Esophagus (tissue), 2 donors: Measurements from ENCODE around the gene GRIK3. TPM values are rescaled to one million over a fixed set of nuclear protein-coding genes. Genes with fewer than 3 reads are reported as not detected.

ENCODE experiments used
- H3K27ac ChIP-seq, 2 donors: one replicate each; pipeline ENCODE4 v1.5.1; 2013; ENCODE audit warnings: low read depth in 2 of 2, mild to moderate bottlenecking in 2 of 2, inconsistent platforms in 1 of 2, low read length in 1 of 2, moderate library complexity in 1 of 2
- H3K27me3 ChIP-seq, 2 donors: one replicate each; pipeline ENCODE4 v1.6.1; 2013; ENCODE audit warnings: low read length in 2 of 2, control low read depth in 1 of 2, mild to moderate bottlenecking in 1 of 2; ENCODE audit not compliant: insufficient read depth in 2 of 2, control insufficient read depth in 1 of 2
- H3K36me3 ChIP-seq, 2 donors: one replicate each; pipeline ENCODE4 v1.6.1; 2013; ENCODE audit warnings: low read length in 1 of 2; ENCODE audit not compliant: control insufficient read depth in 2 of 2, insufficient read depth in 2 of 2
- H3K4me1 ChIP-seq, 2 donors: one replicate each; pipeline ENCODE4 v1.6.1; 2013; ENCODE audit warnings: low read length in 1 of 2; ENCODE audit not compliant: control insufficient read depth in 2 of 2, insufficient read depth in 2 of 2
- H3K4me3 ChIP-seq, 2 donors: one replicate each; pipeline ENCODE4 v1.5.1; 2013; ENCODE audit warnings: low read length in 2 of 2, mild to moderate bottlenecking in 2 of 2, low read depth in 1 of 2, moderate library complexity in 1 of 2
- H3K9me3 ChIP-seq, 2 donors: one replicate each; pipeline ENCODE4 v1.6.1; 2013; ENCODE audit warnings: mild to moderate bottlenecking in 2 of 2, low read depth in 1 of 2, low read length in 1 of 2, moderate library complexity in 1 of 2; ENCODE audit not compliant: control insufficient read depth in 2 of 2, insufficient read depth in 1 of 2
- WGBS, 2 donors: extraction: QIAGEN DNeasy Blood & Tissue Kit; methylation state at CpG; one replicate each; pipeline ENCODE4 v1.1.7; 2013; 5-methylcytosine and 5-hydroxymethylcytosine counted together
- polyA plus RNA-seq, 2 donors: library from polyadenylated mRNA; stranded (reverse); fragments of 200-250 nt; gene quantifications; one replicate each; pipeline ENCODE4 v1.2.3, GENCODE V29; 2013
- donor health status: healthy with polysubstance abuse.
- donor health status: Bipolar disorder and iron deficiency.

GRIK3 gene
- polyA plus RNA-seq, 2 donors: 0.13 to 0.16 TPM

GRCh38 chr1:37070126-37070525 lies 35.8 kb upstream of the GRIK3 start:
- peaks cover 0 to 2% of the 10 kb centered on the region in 2 donors for H3K4me1 ChIP-seq
- 71 to 75% methylated on average over 5 of the region's 5 CpGs for WGBS, 2 donors
- no peak overlapping the region for H3K27ac ChIP-seq
- H3K36me3 ChIP-seq: no peaks in the 10 kb centered on the region
- no peaks in the 10 kb centered on the region for H3K9me3 ChIP-seq
- no peak overlapping the region for H3K4me3 ChIP-seq
- H3K27me3 ChIP-seq: no peaks in the 10 kb centered on the region

GRCh38 chr1:37069406-37069805 lies 35.1 kb upstream of the GRIK3 start:
- Histone ChIP-seq H3K4me3 (no peak overlapping the region), H3K4me1 (peaks cover 0 to 2% of the 10 kb centered on the region in 2 donors), H3K36me3 (no peaks in the 10 kb centered on the region), H3K27ac (no peak overlapping the region), H3K9me3 (no peaks in the 10 kb centered on the region), H3K27me3 (no peaks in the 10 kb centered on the region)
- WGBS, 2 donors: 82 to 90% methylated on average over 4 of the region's 4 CpGs

GRCh38 chr1:37068897-37069296 lies 34.6 kb upstream of the GRIK3 start:
- H3K4me1 ChIP-seq: peaks cover 0 to 2% of the 10 kb centered on the region in 2 donors
- H3K36me3 ChIP-seq: no peaks in the 10 kb centered on the region
- no peak overlapping the region for H3K4me3 ChIP-seq
- H3K27ac ChIP-seq: no peak overlapping the region
- no peaks in the 10 kb centered on the region for H3K27me3 ChIP-seq
- 56 to 65% methylated on average over 9 of the region's 9 CpGs for WGBS, 2 donors
- H3K9me3 ChIP-seq: no peaks in the 10 kb centered on the region

GRCh38 chr1:37068260-37068659 lies 33.9 kb upstream of the GRIK3 start:
- no peak overlapping the region for H3K4me3 ChIP-seq
- no peaks in the 10 kb centered on the region for H3K36me3 ChIP-seq
- H3K4me1 ChIP-seq: peaks cover 0 to 2% of the 10 kb centered on the region in 2 donors
- 65 to 71% methylated on average over 3 of the region's 3 CpGs for WGBS, 2 donors
- no peak overlapping the region for H3K27ac ChIP-seq
- no peaks in the 10 kb centered on the region for H3K9me3 ChIP-seq
- no peaks in the 10 kb centered on the region for H3K27me3 ChIP-seq

- H3K4me1 ChIP-seq: peaks cover 0 to 2% of the 10 kb centered on the region in 2 donors
- H3K9me3 ChIP-seq: no peaks in the 10 kb centered on the region
- 26 to 49% methylated on average over 4 of the region's 4 CpGs for WGBS, 2 donors
- no peaks in the 10 kb centered on the region for H3K36me3 ChIP-seq
- H3K4me3 ChIP-seq: no peak overlapping the region
- H3K27me3 ChIP-seq: no peaks in the 10 kb centered on the region
- no peak overlapping the region for H3K27ac ChIP-seq
Observed at GRCh38 chr1:37064039-37064438, 29.7 kb upstream of the GRIK3 start.

- WGBS, 2 donors: 48 to 53% methylated on average over 8 of the region's 8 CpGs
- H3K36me3 ChIP-seq: no peaks in the 10 kb centered on the region
- no peaks in the 10 kb centered on the region for H3K9me3 ChIP-seq
- H3K27me3 ChIP-seq: no peaks in the 10 kb centered on the region
- H3K4me1 ChIP-seq: no peaks in the 10 kb centered on the region
- no peak overlapping the region for H3K4me3 ChIP-seq
- no peak overlapping the region for H3K27ac ChIP-seq
Observed at GRCh38 chr1:37059346-37059745, 25.0 kb upstream of the GRIK3 start.

GRCh38 chr1:37058424-37058988 lies 24.2 kb upstream of the GRIK3 start:
- Histone ChIP-seq H3K36me3 (no peaks in the 10 kb centered on the region), H3K27me3 (no peaks in the 10 kb centered on the region), H3K4me3 (no peak overlapping the region), H3K9me3 (no peaks in the 10 kb centered on the region), H3K4me1 (no peaks in the 10 kb centered on the region), H3K27ac (no peak overlapping the region)
- 63 to 75% methylated on average over 5 of the region's 5 CpGs for WGBS, 2 donors

GRCh38 chr1:37056325-37056724 lies 22.0 kb upstream of the GRIK3 start:
- Histone ChIP-seq H3K27ac (no peak overlapping the region), H3K4me1 (no peaks in the 10 kb centered on the region), H3K36me3 (no peaks in the 10 kb centered on the region), H3K9me3 (no peaks in the 10 kb centered on the region), H3K27me3 (no peaks in the 10 kb centered on the region), H3K4me3 (no peak overlapping the region)
- WGBS, 2 donors: 20 to 31% methylated on average over 6 of the region's 6 CpGs

- Histone ChIP-seq H3K27me3 (no peaks in the 10 kb centered on the region), H3K36me3 (no peaks in the 10 kb centered on the region), H3K4me1 (no peaks in the 10 kb centered on the region), H3K27ac (no peak overlapping the region), H3K4me3 (no peak overlapping the region), H3K9me3 (no peaks in the 10 kb centered on the region)
- 64 to 68% methylated on average over 3 of the region's 3 CpGs for WGBS, 2 donors
Observed at GRCh38 chr1:37055631-37056030, 21.3 kb upstream of the GRIK3 start.

GRCh38 chr1:37053173-37053572 lies 18.9 kb upstream of the GRIK3 start:
- Histone ChIP-seq H3K27me3 (no peaks in the 10 kb centered on the region), H3K4me3 (no peak overlapping the region), H3K9me3 (no peaks in the 10 kb centered on the region), H3K36me3 (no peaks in the 10 kb centered on the region), H3K27ac (no peak overlapping the region), H3K4me1 (no peaks in the 10 kb centered on the region)
- 72 to 73% methylated on average over 5 of the region's 5 CpGs for whole genome bisulfite sequencing, 2 donors
